Mammary epithelial cell (primary cell): Measurements from ENCODE around the gene IL1RAPL2.
"Not testable (repeated sequence)": the region's sequence is repeated elsewhere in the genome, so short reads cannot be mapped to it uniquely, and the experiment has no call there.

Experiments used
- CTCF ChIP-seq, 2 donors: IDR thresholded peaks in 1 of 2; conservative IDR thresholded peaks in 1 of 2; 2 replicates each; pipeline ENCODE4 v1.5.1; 2011 to 2012; ENCODE audit warnings: inconsistent platforms in 2 of 2, low read length in 2 of 2, mild to moderate bottlenecking in 2 of 2, control low read depth in 1 of 2, low read depth in 1 of 2; ENCODE audit not compliant: insufficient read depth in 1 of 2; ENCODE audit errors: extremely low read depth in 1 of 2
- EZH2 ChIP-seq: IDR thresholded peaks from 2 replicates; pipeline ENCODE4 v1.6.1; 2012; ENCODE audit warnings: low read length, inconsistent platforms, borderline replicate concordance

GRCh38 chrX:104677517-104677916 is 111.5 kb downstream of the IL1RAPL2 start:
- TF ChIP-seq CTCF (conservative IDR thresholded peaks at IDR 0.05 in 1 of 2, IDR thresholded peaks at IDR 0.05 in 1 of 2; ENCODE audit: extremely low read depth in 1 of 2, insufficient read depth in 1 of 2, low read depth in 1 of 2, low read length in 2 of 2); EZH2: not testable (repeated sequence)
